Measurements from ENCODE around the gene FLT4. TPM values are rescaled to one million over a fixed set of nuclear protein-coding genes. Genes with fewer than 3 reads are reported as not detected.

The FLT4 gene
- total and polyA plus RNA-seq, 2 donors (not counting 1 experiment from before 2014, with no cell fraction given) = 0.17 TPM; not detected in 1

DNA sequence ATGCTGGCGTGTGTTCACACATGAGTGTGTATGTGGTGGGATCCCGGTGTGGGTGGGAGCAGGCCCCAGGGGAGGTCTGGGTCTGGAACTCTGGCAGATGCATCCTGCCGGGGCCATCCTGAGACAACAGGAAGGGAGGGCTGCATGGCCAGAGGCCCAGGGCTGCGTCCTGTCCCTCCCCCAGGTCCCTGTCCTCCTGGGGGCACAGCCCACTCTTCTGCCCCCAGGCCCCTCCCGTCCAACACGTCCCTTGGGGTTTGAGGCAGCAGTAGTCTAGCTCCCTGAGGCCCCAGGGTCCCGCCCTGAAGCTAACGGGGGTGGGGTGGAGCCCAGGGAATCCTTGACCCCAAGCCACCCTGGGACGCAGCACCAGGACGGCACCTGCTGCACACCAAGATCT is 16.6 kb downstream of the FLT4 start:
- no peak for DNase-seq (ENCODE audit: low read depth in 2 of 2)
- H3K4me3 ChIP-seq (replicated peaks in 1 of 4; ENCODE audit: control extremely low read depth in 1 of 4, insufficient read depth in 1 of 4, low read depth in 3 of 4, low read length in 4 of 4) = no peak overlapping the region
- no peaks in the 10 kb centered on the region for H4K20me1 ChIP-seq (ENCODE audit: control insufficient read depth, extremely low read depth, insufficient read depth, low read length)
- no peak overlapping the region for H3K9ac ChIP-seq (ENCODE audit: insufficient read depth, low read length)
- H3K27me3 ChIP-seq (ENCODE audit: control insufficient read depth, insufficient read depth, low read length) = no peaks in the 10 kb centered on the region
- H3K9me3 ChIP-seq (ENCODE audit: control insufficient read depth, insufficient read depth, low read depth, low read length) = no peaks in the 10 kb centered on the region
- no peak overlapping the region for H2AFZ ChIP-seq (ENCODE audit: low read length)
- no peak overlapping the region for H3K27ac ChIP-seq (ENCODE audit: insufficient read depth, low read length)
- H3K4me1 ChIP-seq (ENCODE audit: control insufficient read depth, extremely low read depth, insufficient read depth, low read length) = no peaks in the 10 kb centered on the region
- H3K79me2 ChIP-seq (ENCODE audit: control insufficient read depth, insufficient read depth, low read length) = no peaks in the 10 kb centered on the region
- no peak for TF ChIP-seq EZH2 (IDR thresholded peaks at IDR 0.05; ENCODE audit: low read length, missing control alignments)
- TF ChIP-seq, protein P1, sequence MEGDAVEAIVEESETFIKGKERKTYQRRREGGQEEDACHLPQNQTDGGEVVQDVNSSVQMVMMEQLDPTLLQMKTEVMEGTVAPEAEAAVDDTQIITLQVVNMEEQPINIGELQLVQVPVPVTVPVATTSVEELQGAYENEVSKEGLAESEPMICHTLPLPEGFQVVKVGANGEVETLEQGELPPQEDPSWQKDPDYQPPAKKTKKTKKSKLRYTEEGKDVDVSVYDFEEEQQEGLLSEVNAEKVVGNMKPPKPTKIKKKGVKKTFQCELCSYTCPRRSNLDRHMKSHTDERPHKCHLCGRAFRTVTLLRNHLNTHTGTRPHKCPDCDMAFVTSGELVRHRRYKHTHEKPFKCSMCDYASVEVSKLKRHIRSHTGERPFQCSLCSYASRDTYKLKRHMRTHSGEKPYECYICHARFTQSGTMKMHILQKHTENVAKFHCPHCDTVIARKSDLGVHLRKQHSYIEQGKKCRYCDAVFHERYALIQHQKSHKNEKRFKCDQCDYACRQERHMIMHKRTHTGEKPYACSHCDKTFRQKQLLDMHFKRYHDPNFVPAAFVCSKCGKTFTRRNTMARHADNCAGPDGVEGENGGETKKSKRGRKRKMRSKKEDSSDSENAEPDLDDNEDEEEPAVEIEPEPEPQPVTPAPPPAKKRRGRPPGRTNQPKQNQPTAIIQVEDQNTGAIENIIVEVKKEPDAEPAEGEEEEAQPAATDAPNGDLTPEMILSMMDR (conservative IDR thresholded peaks at IDR 0.05 in 1 of 2, IDR thresholded peaks at IDR 0.05 in 1 of 2; ENCODE audit: low read depth in 1 of 2, low read length in 2 of 2) = no peak
- H3K36me3 ChIP-seq (ENCODE audit: control insufficient read depth, insufficient read depth, low read length) = no peaks in the 10 kb centered on the region
- H3K4me2 ChIP-seq (ENCODE audit: extremely low read depth, insufficient read depth, low read length) = no peak overlapping the region

DNA sequence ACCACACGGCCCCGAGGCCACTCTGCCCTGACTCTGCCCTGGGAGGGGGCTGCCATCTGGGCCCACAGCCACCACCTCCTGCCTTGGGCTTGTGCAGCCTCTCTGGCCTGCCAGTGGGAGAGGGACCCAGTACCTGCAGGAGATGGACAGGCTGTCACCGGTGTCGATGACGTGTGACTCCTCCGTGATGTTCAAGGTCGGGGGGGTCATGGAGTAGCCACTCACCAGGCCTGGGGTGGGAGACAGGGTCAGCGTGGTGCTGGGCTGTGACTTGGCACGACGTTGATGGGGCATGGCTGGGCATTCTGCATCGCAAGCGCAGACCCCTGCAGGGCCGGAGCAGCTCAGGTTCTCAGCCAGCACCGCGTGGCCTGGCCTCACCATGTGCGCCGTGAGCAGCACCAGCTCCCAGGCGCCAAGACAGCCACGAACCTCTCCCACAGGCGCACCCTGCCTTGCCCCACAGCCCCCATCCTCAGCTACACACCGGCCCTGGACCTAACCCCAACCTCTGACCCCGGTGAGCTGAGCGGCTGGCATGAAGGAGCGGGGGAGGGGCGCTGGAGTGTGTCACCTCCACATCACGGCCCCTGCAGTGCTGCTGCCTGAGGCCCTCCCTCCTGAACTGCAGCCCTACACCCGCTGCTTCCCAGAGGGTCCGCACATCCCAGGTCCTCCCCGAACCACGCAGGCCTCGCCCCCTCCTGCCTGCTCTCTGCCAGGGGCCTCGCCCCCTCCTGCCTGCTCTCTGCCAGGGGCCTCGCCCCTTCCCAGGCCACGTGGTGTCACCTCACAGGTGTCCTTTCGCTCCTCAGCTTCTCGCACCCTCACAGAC is 17.6 kb downstream of the FLT4 start:
- no peaks in the 10 kb centered on the region for H4K20me1 ChIP-seq (ENCODE audit: control insufficient read depth, extremely low read depth, insufficient read depth, low read length)
- H2AFZ ChIP-seq (ENCODE audit: low read length) = no peak overlapping the region
- no peaks in the 10 kb centered on the region for H3K9me3 ChIP-seq (ENCODE audit: control insufficient read depth, insufficient read depth, low read depth, low read length)
- H3K9ac ChIP-seq (ENCODE audit: insufficient read depth, low read length) = no peak overlapping the region
- no peak for TF ChIP-seq EZH2 (IDR thresholded peaks at IDR 0.05; ENCODE audit: low read length, missing control alignments)
- TF ChIP-seq, protein P1 (conservative IDR thresholded peaks at IDR 0.05 in 1 of 2, IDR thresholded peaks at IDR 0.05 in 1 of 2; ENCODE audit: low read depth in 1 of 2, low read length in 2 of 2) = no peak
- no peak overlapping the region for H3K27ac ChIP-seq (ENCODE audit: insufficient read depth, low read length)
- H3K27me3 ChIP-seq (ENCODE audit: control insufficient read depth, insufficient read depth, low read length) = no peaks in the 10 kb centered on the region
- no peak overlapping the region for H3K4me2 ChIP-seq (ENCODE audit: extremely low read depth, insufficient read depth, low read length)
- H3K4me1 ChIP-seq (ENCODE audit: control insufficient read depth, extremely low read depth, insufficient read depth, low read length) = no peaks in the 10 kb centered on the region
- no peaks in the 10 kb centered on the region for H3K36me3 ChIP-seq (ENCODE audit: control insufficient read depth, insufficient read depth, low read length)
- H3K4me3 ChIP-seq (replicated peaks in 1 of 4; ENCODE audit: control extremely low read depth in 1 of 4, insufficient read depth in 1 of 4, low read depth in 3 of 4, low read length in 4 of 4) = no peak overlapping the region
- no peak for DNase-seq (ENCODE audit: low read depth in 2 of 2)
- no peaks in the 10 kb centered on the region for H3K79me2 ChIP-seq (ENCODE audit: control insufficient read depth, insufficient read depth, low read length)

DNA sequence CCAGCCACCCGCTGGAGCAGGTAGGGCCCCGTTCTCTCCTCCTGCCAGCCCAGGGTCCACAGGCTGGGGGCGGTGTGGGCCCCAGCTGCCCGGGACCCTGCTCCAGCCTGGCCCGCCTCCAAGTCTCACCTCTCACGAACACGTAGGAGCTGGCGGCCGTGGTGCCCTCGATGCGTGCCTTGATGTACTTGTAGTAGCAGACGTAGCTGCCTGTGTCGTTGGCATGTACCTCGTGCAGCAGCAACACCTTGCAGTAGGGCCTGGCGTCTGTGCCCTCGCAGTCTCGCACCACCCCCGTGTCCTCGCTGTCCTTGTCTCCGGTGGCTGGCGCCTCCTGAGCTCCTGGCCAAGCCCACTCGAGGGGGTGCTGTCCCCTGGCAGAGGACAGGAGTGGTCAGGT is 19.0 kb downstream of the FLT4 start:
- H3K4me1 ChIP-seq (ENCODE audit: control insufficient read depth, extremely low read depth, insufficient read depth, low read length) = no peaks in the 10 kb centered on the region
- H3K9me3 ChIP-seq (ENCODE audit: control insufficient read depth, insufficient read depth, low read depth, low read length) = no peaks in the 10 kb centered on the region
- no peaks in the 10 kb centered on the region for H3K36me3 ChIP-seq (ENCODE audit: control insufficient read depth, insufficient read depth, low read length)
- DNase-seq (ENCODE audit: low read depth in 2 of 2) = no peak
- no peak overlapping the region for H3K27ac ChIP-seq (ENCODE audit: insufficient read depth, low read length)
- TF ChIP-seq, protein P1 (conservative IDR thresholded peaks at IDR 0.05 in 1 of 2, IDR thresholded peaks at IDR 0.05 in 1 of 2; ENCODE audit: low read depth in 1 of 2, low read length in 2 of 2) = no peak
- TF ChIP-seq EZH2 (IDR thresholded peaks at IDR 0.05; ENCODE audit: low read length, missing control alignments) = no peak
- H3K27me3 ChIP-seq (ENCODE audit: control insufficient read depth, insufficient read depth, low read length) = no peaks in the 10 kb centered on the region
- H3K4me3 ChIP-seq (replicated peaks in 1 of 4; ENCODE audit: control extremely low read depth in 1 of 4, insufficient read depth in 1 of 4, low read depth in 3 of 4, low read length in 4 of 4) = no peak overlapping the region
- H4K20me1 ChIP-seq (ENCODE audit: control insufficient read depth, extremely low read depth, insufficient read depth, low read length) = no peaks in the 10 kb centered on the region
- H3K79me2 ChIP-seq (ENCODE audit: control insufficient read depth, insufficient read depth, low read length) = no peaks in the 10 kb centered on the region
- no peak overlapping the region for H3K4me2 ChIP-seq (ENCODE audit: extremely low read depth, insufficient read depth, low read length)
- H2AFZ ChIP-seq (ENCODE audit: low read length) = no peak overlapping the region
- H3K9ac ChIP-seq (ENCODE audit: insufficient read depth, low read length) = no peak overlapping the region
